Measurements from ENCODE around the gene MMP24.

GRCh38 chr20:35274172-35275092 lies 47.9 kb downstream of the MMP24 start:
- TF ChIP-seq EZH2phosphoT487 (IDR thresholded peaks at IDR 0.05; ENCODE audit: insufficient read depth, low read depth) (no peak), EZH2 (IDR thresholded peaks at IDR 0.05; ENCODE audit: insufficient read depth, poor library complexity, severe bottlenecking) (no peak)
